ENCODE results near the gene NEK11. TPM values are rescaled to one million over a fixed set of nuclear protein-coding genes. Genes with fewer than 3 reads are reported as not detected.

Gene NEK11
- total RNA-seq, 1 donor from 2014 or later: 1.9 TPM

- ChIA-PET POLR2A (no interaction called here), CTCF (no interaction called here)
- Mint-ChIP-seq H3K9me3 (no peaks in the 10 kb centered on the region), H3K27ac (no peak overlapping the region), H3K27me3 (no peaks in the 10 kb centered on the region), H3K4me3 (no peak overlapping the region), H3K4me1 (no peaks in the 10 kb centered on the region), H3K36me3 (ENCODE audit: low read depth) (no peaks in the 10 kb centered on the region)
- no peak for ATAC-seq (ENCODE audit: low read depth)
- TF ChIP-seq CTCF (IDR thresholded peaks at IDR 0.05): no peak
- DNase-seq: no peak
- intact Hi-C loops (cut with micrococcal nuclease): no loop called here
These were observed 190.1 kb downstream of the NEK11 start for GRCh38 chr3:131216801-131217200.

GRCh38 chr3:131217296-131217741 is 190.6 kb downstream of the NEK11 start:
- Mint-ChIP-seq H3K9me3 (no peaks in the 10 kb centered on the region), H3K4me1 (no peaks in the 10 kb centered on the region), H3K36me3 (ENCODE audit: low read depth) (no peaks in the 10 kb centered on the region), H3K27ac (no peak overlapping the region), H3K4me3 (no peak overlapping the region), H3K27me3 (no peaks in the 10 kb centered on the region)
- POLR2A ChIA-PET: no interaction called here
- intact Hi-C loops (cut with micrococcal nuclease): no loop called here
- DNase-seq (no peak), ATAC-seq (ENCODE audit: low read depth) (no peak)
- CTCF ChIA-PET: no interaction called here
- no peak for TF ChIP-seq CTCF (IDR thresholded peaks at IDR 0.05)

GRCh38 chr3:131218196-131218595 is 191.5 kb downstream of the NEK11 start:
- H3K27me3 Mint-ChIP-seq: no peaks in the 10 kb centered on the region
- H3K27ac Mint-ChIP-seq: no peak overlapping the region
- H3K4me3 Mint-ChIP-seq: no peak overlapping the region
- H3K36me3 Mint-ChIP-seq (ENCODE audit: low read depth): no peaks in the 10 kb centered on the region
- H3K9me3 Mint-ChIP-seq: no peaks in the 10 kb centered on the region
- TF ChIP-seq CTCF (IDR thresholded peaks at IDR 0.05): no peak
- ATAC-seq (ENCODE audit: low read depth) (no peak), DNase-seq (no peak)
- intact Hi-C loops (cut with micrococcal nuclease): no loop called here
- POLR2A ChIA-PET: no interaction called here
- CTCF ChIA-PET: no interaction called here
- no peaks in the 10 kb centered on the region for H3K4me1 Mint-ChIP-seq

- ATAC-seq (ENCODE audit: low read depth) (no peak), DNase-seq (no peak)
- ChIA-PET CTCF (no interaction called here), POLR2A (no interaction called here)
- no peak for TF ChIP-seq CTCF (IDR thresholded peaks at IDR 0.05)
- H3K36me3 Mint-ChIP-seq (ENCODE audit: low read depth): no peaks in the 10 kb centered on the region
- no peak overlapping the region for H3K27ac Mint-ChIP-seq
- no peak overlapping the region for H3K4me3 Mint-ChIP-seq
- H3K27me3 Mint-ChIP-seq: peaks cover 2% of the 10 kb centered on the region
- H3K4me1 Mint-ChIP-seq: no peaks in the 10 kb centered on the region
- H3K9me3 Mint-ChIP-seq: no peaks in the 10 kb centered on the region
- intact Hi-C loops (cut with micrococcal nuclease): no loop called here
These were observed 195.1 kb downstream of the NEK11 start for GRCh38 chr3:131221731-131222130.

GRCh38 chr3:131222599-131222998 is 195.9 kb downstream of the NEK11 start:
- Mint-ChIP-seq H3K9me3 (no peaks in the 10 kb centered on the region), H3K4me3 (no peak overlapping the region), H3K4me1 (no peaks in the 10 kb centered on the region), H3K27me3 (peaks cover 2% of the 10 kb centered on the region), H3K27ac (no peak overlapping the region), H3K36me3 (ENCODE audit: low read depth) (no peaks in the 10 kb centered on the region)
- DNase-seq (no peak), ATAC-seq (ENCODE audit: low read depth) (no peak)
- ChIA-PET POLR2A (no interaction called here), CTCF (no interaction called here)
- TF ChIP-seq CTCF (IDR thresholded peaks at IDR 0.05): no peak
- intact Hi-C loops (cut with micrococcal nuclease): no loop called here

Data from activated B cell treated with CpG ODN at 0.5 μM for 24 hours (primary cell).